ENCODE results near the gene PLXNA2.

Gene PLXNA2

DNA sequence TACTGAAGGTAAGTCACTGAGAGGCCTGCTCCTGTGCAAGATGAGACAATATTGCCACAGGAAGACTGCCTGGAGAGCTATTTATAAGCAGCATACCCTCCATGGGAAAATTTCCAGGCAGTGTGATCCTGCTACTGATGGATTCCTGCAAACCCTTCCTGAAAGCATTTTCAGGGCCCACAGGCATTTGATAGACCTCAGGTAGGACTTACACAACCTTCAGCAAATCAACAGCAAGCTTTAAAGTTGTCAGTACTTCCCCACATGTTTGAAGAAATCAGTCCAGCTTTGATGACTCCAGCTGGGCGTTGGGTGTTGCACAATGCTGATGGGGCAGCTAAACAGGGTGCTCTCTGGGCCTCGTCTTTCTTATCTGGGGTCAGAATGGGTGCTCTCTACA, 108.8 kb downstream of the PLXNA2 start:
- DNase-seq: no peak

- no peak for DNase-seq
These were observed 109.7 kb downstream of the PLXNA2 start for GRCh38 chr1:208134491-208134890.

- DNase-seq: no peak
These were observed 110.8 kb downstream of the PLXNA2 start for GRCh38 chr1:208133355-208133754.

GRCh38 chr1:208132287-208132882, 111.8 kb downstream of the PLXNA2 start:
- peak; percentile 18 to 24 for DNase-seq

DNA sequence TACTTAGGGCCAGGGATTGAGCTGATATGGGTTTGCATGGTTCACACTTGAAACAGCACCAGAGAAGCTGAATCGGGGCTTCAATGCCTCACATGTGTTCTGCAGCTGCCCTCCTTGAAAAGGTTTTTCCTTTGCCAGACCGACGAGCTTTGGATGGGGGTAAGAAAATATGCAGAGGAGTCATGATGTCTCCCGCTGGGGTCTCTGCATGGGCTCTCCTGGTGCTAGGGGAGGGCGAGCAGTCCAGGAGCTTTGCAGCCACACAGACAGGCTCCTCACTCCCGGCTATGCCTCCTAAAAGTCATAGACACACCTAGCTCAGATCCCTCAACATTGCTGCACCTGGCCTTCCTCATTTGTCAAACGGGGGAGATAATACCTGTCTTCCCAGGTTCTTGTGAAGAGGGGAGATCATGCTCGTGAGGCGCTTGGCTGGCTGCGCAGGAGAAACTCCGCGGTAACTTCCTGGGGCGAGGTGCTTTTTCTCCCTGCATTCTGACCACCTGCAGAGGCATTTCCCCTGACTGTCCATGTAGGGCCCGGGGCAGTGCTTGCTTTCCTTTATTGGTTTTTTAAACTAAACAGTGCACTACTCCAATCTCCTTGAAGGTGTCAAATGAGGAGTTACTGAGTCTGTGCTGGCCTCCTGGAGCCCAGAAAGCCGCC, 112.4 kb downstream of the PLXNA2 start:
- DNase-seq: no peak

- DNase-seq: no peak
These were observed 114.7 kb downstream of the PLXNA2 start for GRCh38 chr1:208129487-208129886.

DNA sequence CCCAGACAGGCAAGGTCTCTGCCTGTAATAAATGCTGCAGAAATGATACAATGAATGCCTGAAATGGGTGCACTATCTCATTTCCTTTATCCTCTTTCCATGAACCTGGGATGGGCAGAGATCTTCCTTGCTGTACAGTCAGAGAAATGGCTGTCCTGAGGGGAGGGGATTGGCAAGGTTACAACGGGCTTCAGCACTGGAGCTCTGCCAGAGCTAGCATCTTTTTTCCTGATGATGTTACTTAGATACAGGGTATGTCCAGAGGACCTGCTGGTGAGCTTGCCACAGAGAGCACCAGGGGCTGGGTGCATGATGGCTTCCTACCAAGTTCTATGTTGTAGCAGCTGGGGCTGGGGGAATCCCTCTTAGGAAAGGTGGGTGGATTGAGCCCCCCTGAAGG, 115.1 kb downstream of the PLXNA2 start:
- no peak for DNase-seq

DNA sequence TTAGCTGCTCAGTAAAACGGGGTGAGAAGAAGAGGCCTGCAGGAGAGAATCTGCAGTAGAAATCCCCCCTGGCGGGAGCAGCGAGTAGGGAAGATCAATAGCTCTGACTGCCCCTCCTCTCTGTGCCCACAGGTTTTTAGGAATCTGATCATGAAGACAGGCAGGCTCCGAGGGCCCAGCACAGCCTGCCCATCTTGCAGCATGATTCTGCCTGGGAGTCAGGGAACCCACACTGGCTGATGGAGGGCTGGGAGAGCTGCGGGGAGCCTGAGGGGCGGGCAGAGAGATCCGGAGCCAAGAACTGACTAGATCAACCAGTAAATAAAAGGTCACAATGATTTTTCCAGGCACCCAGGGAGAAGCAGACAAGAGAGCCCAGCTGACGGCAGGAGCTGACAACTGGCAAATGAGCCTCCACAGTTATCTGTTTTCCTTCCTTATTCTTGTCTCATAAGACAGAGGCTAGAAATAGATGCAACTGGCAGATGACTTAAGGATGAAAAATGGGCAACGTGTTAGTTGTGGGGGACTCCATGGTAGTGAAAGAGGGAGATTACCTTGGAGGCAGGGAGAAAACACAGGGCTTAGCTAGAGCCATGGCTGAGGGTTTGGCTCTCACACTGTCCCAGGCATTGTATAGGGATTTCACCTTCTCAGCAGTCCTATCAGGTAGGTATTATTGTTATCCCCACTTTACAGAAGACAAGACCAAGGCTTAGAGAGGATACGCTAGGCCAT, 116.2 kb downstream of the PLXNA2 start:
- DNase-seq: no peak

DNA sequence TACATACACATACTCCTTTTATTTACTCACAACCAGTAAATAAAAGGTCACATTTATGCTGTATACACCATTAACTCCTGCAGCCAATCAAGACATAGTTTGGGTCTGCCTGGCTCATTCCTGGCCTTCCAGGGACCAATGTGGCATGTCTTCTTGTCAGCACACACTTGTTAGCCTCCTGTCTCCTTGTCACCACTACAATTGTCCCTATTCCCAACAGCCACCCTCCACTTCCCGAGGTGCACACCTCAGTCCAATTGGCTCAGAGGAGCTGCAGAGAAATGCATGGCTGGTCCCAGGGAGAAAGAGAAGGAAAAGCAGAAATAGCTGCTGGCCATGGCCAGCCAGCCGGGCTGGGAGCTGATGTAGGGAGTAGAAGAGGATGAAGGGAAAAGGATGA, 116.9 kb downstream of the PLXNA2 start:
- no peak for DNase-seq

DNA sequence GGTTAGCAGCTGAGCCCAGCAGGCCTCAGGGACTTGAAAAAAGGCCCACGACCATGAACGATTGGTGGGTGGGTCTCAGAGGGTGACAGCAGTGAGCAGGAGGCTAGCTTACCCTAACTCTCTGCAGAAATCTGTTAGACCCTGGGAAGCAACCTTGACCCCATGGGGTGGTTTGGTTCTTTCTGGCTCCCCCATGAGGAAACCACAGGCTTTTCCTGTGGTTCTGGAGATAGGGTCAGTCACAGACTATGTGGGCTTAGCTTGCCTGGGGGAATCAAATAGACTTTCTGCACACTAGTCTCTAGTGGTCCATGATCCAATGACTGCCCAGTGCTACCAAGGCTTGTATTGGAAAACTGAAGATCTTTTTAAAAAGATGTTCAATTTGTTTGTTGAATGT, 118.1 kb downstream of the PLXNA2 start:
- DNase-seq: no peak

DNA sequence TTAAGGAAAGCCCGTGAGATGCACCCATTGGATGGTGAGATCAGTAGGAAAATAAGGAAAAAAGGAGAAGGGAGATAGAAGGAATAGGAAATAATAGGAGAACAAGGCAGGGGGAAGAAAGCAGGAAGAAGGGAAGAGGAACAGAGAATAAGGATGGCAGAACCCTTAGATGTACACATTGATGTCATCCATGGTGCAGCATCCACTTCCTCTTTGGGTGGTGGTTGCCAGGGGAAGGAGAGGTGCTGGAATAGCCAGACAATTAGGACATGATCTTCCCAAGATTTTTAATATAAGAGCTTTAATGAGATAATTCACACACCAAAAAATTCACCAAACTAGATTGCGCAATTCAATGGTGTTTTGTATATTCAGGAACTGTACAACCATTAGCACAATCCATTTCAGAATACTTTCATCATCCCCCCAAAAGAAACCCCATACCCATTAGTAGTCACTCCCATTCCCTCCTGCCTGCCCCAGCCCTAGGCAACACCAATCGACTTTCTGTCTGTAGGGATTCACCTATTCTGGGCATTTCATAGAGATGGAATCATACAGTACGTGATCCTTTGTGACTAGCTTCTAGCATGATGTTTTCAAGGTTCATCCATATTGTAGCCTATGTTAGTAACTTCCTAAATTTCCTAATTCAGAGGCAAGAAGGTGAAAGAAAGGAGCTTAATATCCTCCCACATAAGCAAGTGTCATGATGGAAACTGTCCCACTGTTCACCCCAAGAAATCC, 121.4 kb downstream of the PLXNA2 start:
- DNase-seq: no peak

DNA sequence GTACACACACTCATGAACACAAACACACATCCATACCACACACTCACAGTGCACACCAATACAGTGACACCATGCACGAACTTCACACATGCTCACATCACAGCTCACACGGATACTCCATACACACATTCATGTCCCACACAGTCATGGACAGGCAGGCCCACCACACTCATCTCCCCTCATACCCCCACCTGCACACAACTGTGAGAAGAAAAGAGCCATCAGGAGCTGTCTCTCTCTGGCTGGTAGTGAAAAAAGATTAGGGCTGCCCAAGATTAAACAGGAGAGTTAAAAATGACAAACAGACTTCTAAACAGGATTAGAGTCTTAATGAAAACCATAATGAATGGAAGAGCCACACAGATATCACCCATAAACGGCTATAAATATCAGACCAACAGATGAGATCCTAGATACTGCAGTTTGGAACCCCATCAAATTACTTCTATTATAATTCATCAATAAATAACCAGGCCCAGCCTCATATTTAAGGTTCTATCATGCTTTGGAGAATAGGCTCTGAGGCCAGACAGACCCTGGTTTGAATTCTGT, 122.3 kb downstream of the PLXNA2 start:
- DNase-seq: no peak

DNA sequence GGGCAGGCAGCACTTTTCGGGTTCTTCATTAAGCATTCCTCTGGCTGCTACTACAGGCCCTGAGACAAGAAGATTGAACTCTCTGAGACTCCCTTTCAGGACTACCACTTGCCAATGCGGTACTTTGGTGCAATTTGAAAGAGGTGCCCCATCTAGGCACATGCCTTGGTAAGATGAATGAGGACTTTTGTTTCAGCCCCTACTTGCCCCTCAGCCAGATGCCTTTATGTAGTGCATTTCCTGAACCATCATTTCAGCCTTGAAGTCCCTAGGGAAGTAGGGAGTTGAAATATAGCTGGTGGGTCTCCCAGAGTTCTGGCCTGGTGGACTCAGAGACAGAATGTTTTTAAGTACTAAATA, 123.8 kb downstream of the PLXNA2 start:
- no peak for DNase-seq

DNA sequence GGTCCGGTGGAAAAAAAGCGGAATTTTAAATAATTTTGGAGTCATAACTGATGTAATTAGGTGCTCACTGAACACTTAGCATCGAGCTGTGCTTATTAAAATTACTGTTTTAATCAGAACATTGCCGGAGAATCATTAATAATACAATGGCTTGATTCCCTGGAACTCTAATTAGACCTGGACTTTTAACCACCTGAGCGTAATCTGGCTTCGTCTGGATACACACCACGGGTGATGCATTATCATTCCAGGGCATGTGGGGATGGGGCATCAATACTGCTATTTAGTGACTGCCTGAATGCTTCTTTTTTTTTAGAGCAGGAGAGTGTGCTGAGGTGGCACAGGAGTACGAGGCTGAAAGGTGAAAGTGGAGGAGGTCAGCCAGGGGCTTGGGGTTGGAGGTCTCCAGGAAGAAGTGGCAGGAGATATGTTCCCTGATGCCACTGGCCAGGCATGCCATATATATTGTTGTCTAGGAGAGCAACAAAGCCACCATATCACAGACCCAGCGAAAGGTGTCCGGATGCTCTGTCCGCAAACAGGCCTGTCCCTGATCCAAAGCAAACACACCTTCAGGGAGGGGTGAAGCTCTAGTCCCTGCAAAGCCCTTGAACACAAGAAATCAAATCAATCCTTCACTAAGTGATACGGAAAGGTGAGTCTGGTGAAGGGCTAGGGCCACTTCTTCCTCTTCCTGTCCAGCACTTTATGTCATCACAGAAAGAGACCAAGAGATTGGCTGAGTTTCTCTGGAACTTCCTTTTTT, 125.2 kb downstream of the PLXNA2 start:
- no peak for DNase-seq

DNA sequence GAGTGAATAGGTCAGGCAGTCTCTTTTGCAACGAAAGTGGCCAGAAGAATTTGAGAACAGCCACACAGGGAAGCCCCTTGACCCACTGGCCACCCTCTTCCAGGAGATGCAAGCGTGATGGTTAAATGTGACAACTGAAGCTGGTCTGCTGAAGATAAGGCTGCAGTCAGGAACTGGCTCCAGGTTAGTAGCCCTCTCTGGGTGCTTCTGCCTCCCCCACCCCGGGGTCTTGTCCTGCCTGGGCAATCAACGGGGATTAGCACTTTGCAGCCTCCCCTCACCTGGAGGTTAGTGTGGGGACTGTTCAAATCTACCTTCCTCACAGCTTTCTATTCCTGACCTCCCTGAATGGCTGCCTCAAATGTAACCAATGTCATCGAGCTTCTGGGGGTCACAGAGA, 125.9 kb downstream of the PLXNA2 start:
- no peak for DNase-seq

GRCh38 chr1:208117826-208118225, 126.4 kb downstream of the PLXNA2 start:
- DNase-seq: no peak

GRCh38 chr1:208117409-208117808, 126.8 kb downstream of the PLXNA2 start:
- no peak for DNase-seq

- no peak for DNase-seq
These were observed 128.1 kb downstream of the PLXNA2 start for GRCh38 chr1:208115924-208116640.

- DNase-seq: no peak
These were observed 131.2 kb downstream of the PLXNA2 start for GRCh38 chr1:208113011-208113410.

GRCh38 chr1:208112401-208112800, 131.8 kb downstream of the PLXNA2 start:
- DNase-seq: no peak

DNA sequence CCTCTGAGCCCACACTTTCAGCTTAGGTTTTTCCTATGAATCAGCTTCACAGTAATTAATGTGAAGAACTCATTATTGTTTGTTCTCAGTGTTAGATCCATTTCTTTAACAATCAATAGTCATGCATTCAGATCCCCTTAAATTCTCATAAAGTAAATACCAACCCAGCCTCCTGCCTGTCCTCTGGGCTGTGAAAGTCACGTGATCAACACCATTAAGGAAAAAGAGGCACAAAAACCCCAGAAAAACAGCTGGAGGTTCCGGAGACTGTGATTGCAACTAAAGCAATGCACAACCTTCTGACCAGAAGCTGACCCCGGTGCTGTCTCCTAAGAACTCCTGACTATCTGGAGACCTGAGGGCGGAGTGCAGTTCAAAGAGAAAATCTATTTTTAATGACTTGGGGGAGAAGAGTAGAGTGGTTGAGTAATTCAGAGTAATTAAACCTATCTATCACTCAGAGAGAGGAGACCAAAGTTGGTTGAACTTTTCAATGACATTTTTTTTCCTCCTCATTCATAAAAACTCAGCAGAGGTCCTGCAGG, 132.5 kb downstream of the PLXNA2 start:
- DNase-seq: no peak

- no peak for DNase-seq
These were observed 133.9 kb downstream of the PLXNA2 start for GRCh38 chr1:208110296-208110695.
